HEK293T (cell line): Measurements from ENCODE around the gene CIP2A.

Source experiments
- BHLHE40 ChIP-seq: fragments of 450-650 bp; IDR thresholded peaks from 2 replicates; pipeline ENCODE4 v1.6.1; 2016; ENCODE audit warnings: mild to moderate bottlenecking, moderate library complexity, borderline replicate concordance
- FOXM1 ChIP-seq: fragments of 450-650 bp; IDR thresholded peaks from 2 replicates; pipeline ENCODE4 v1.6.1; 2017; ENCODE audit warnings: mild to moderate bottlenecking, borderline replicate concordance
- HDGF ChIP-seq: fragments of 450-650 bp; IDR thresholded peaks from 2 replicates; pipeline ENCODE4 v1.6.1; 2017; ENCODE audit warnings: antibody characterized with exemption, borderline replicate concordance
- L3MBTL2 ChIP-seq: fragments of 450-650 bp; conservative IDR thresholded peaks from 2 replicates; pipeline ENCODE4 v1.6.1; 2016; ENCODE audit warnings: mild to moderate bottlenecking

DNA sequence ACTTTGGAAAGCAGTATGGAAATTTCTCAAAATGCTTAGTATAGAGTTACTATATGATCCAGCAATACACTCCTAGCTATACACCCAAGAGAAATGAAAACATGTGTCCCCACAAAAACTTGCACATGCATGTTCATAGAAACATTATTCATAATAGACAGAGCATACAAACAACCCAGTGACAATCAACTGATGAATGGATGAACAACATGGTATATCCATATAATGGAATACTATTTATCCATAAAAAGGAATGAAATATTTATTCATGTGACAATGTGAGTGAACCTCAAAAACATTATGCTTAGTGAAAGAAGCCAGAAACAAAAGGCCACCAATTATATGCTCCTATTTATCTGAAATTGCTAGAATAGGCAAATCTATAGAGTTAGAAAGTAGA lies 85.5 kb downstream of the CIP2A start:
- TF ChIP-seq FOXM1 (no peak), L3MBTL2 (no peak), HDGF (no peak), BHLHE40 (no peak)
